ENCODE results near the gene ZNF394. TPM values are rescaled to one million over a fixed set of nuclear protein-coding genes. Genes with fewer than 3 reads are reported as not detected.

ZNF394 gene
- total and polyA plus RNA-seq, 2 donors (not counting 3 experiments of a cell fraction or from before 2014, with no cell fraction given), result 8.6 to 22.8 TPM

DNA sequence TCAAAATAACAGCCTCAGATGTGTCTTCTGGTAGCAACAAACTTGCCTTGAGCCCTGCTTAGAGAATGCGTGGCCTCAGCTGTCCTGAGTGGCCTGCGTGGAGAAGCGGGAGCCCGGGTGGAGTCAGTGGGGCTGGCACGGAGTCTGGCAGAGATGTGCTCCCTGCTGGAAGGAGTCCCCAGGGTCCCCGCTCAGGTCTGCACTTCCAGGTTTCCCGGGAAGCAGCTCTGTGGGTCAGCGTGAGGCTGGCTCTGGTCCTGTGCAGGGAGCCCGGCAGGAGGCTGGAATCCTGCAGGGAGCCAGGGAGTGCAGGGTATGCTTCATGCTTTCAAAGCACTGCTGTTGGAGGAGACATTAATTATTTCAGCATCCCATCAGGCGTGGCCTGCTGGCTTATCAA is 51.2 kb downstream of the ZNF394 start:
- H3K79me2 ChIP-seq (ENCODE audit: control insufficient read depth, insufficient read depth, low read length), result no peaks in the 10 kb centered on the region
- no peaks in the 10 kb centered on the region for H3K9me1 ChIP-seq (replicated peaks; ENCODE audit: control insufficient read depth, extremely low read depth, insufficient read depth, low read length)
- BruUV-seq (replicated peaks), result no TSS peak
- POLR2A ChIA-PET, result no interaction called here
- no peak overlapping the region for H3K27ac ChIP-seq (ENCODE audit: insufficient read depth, low read depth, low read length)
- no peak overlapping the region for H3K4me3 ChIP-seq (replicated peaks in 1 of 3; ENCODE audit: insufficient read depth in 1 of 3, low read depth in 1 of 3, low read length in 3 of 3)
- H3K27me3 ChIP-seq (ENCODE audit: control insufficient read depth in 2 of 2, insufficient read depth in 2 of 2, low read length in 2 of 2), result no peaks in the 10 kb centered on the region
- intact Hi-C loops (cut with micrococcal nuclease), result no loop called here
- TF ChIP-seq JUN (IDR thresholded peaks at IDR 0.05; ENCODE audit: borderline replicate concordance, insufficient read depth, insufficient read length, low read depth) (no peak), FOS (IDR thresholded peaks at IDR 0.05; ENCODE audit: borderline replicate concordance, insufficient read depth, low read length) (no peak), POLR2AphosphoS5 (IDR thresholded peaks at IDR 0.05; ENCODE audit: insufficient read depth, low read depth, low read length) (no peak), EZH2 (IDR thresholded peaks at IDR 0.05; ENCODE audit: borderline replicate concordance, low read depth, low read length, severe bottlenecking) (no peak), GATA2 (IDR thresholded peaks at IDR 0.05; ENCODE audit: insufficient read depth, insufficient read length, low read depth, low read length) (no peak), POLR2A (IDR thresholded peaks at IDR 0.05; ENCODE audit: low read depth, low read length) (no peak), MYC (IDR thresholded peaks at IDR 0.05; ENCODE audit: low read depth, low read length) (no peak)
- TF ChIP-seq, protein P1, sequence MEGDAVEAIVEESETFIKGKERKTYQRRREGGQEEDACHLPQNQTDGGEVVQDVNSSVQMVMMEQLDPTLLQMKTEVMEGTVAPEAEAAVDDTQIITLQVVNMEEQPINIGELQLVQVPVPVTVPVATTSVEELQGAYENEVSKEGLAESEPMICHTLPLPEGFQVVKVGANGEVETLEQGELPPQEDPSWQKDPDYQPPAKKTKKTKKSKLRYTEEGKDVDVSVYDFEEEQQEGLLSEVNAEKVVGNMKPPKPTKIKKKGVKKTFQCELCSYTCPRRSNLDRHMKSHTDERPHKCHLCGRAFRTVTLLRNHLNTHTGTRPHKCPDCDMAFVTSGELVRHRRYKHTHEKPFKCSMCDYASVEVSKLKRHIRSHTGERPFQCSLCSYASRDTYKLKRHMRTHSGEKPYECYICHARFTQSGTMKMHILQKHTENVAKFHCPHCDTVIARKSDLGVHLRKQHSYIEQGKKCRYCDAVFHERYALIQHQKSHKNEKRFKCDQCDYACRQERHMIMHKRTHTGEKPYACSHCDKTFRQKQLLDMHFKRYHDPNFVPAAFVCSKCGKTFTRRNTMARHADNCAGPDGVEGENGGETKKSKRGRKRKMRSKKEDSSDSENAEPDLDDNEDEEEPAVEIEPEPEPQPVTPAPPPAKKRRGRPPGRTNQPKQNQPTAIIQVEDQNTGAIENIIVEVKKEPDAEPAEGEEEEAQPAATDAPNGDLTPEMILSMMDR (IDR thresholded peaks at IDR 0.05; ENCODE audit: extremely low read depth in 1 of 2, insufficient read depth in 1 of 2, low read depth in 1 of 2, low read length in 2 of 2), result no peak
- TF ChIP-seq, protein P2, sequence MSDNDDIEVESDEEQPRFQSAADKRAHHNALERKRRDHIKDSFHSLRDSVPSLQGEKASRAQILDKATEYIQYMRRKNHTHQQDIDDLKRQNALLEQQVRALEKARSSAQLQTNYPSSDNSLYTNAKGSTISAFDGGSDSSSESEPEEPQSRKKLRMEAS (IDR thresholded peaks at IDR 0.05; ENCODE audit: insufficient read depth, insufficient read length), result no peak
- no peak overlapping the region for H2AFZ ChIP-seq (ENCODE audit: low read depth, low read length)
- FAIRE-seq (no peak), DNase-seq (ENCODE audit: low read depth, low spot score) (no peak)
- dilution Hi-C loops (cut with MboI; ENCODE audit: extremely low pct_ligation_motif_present, low sequenced_read_pairs), result no loop called here
- no peaks in the 10 kb centered on the region for H3K4me1 ChIP-seq (ENCODE audit: control insufficient read depth, extremely low read depth, insufficient read depth, low read length)
- CTCF ChIA-PET, result no interaction called here
- peaks cover 12 to 52% of the 10 kb centered on the region in 2 experiments for H3K36me3 ChIP-seq (ENCODE audit: control insufficient read depth in 2 of 2, extremely low read depth in 1 of 2, insufficient read depth in 2 of 2, low read length in 2 of 2)
- no peaks in the 10 kb centered on the region for H4K20me1 ChIP-seq (replicated peaks; ENCODE audit: control insufficient read depth, extremely low read depth, insufficient read depth, low read length)
- H3K4me2 ChIP-seq (ENCODE audit: insufficient read depth, low read length), result no peak overlapping the region
- no peaks in the 10 kb centered on the region for H3K9me3 ChIP-seq (replicated peaks; ENCODE audit: control insufficient read depth, insufficient read depth, low read length)
- no peak overlapping the region for H3K9ac ChIP-seq (replicated peaks; ENCODE audit: extremely low read depth, insufficient read depth, low read length)
